Ecto neural progenitor cell (in vitro differentiated cells): ENCODE results near the gene L3MBTL4.

Source experiments
- DNase-seq: peaks from one replicate; pipeline ENCODE4 v3.0.0-alpha.2; 2018; ENCODE audit warnings: low spot score

The L3MBTL4 gene

GRCh38 chr18:6251084-6251483 is 163.6 kb downstream of the L3MBTL4 start:
- no peak for DNase-seq

GRCh38 chr18:6249788-6250187 is 164.9 kb downstream of the L3MBTL4 start:
- no peak for DNase-seq

GRCh38 chr18:6249170-6249569 is 165.5 kb downstream of the L3MBTL4 start:
- no peak for DNase-seq

GRCh38 chr18:6248017-6248416 is 166.7 kb downstream of the L3MBTL4 start:
- DNase-seq, result no peak

GRCh38 chr18:6242004-6242403 is 172.7 kb downstream of the L3MBTL4 start:
- no peak for DNase-seq

- DNase-seq, result no peak
These were observed 175.0 kb downstream of the L3MBTL4 start for GRCh38 chr18:6239716-6240115.

- DNase-seq, result no peak
These were observed 178.5 kb downstream of the L3MBTL4 start for GRCh38 chr18:6236258-6236657.

- DNase-seq, result no peak
These were observed 192.4 kb downstream of the L3MBTL4 start for GRCh38 chr18:6222271-6222670.

- no peak for DNase-seq
These were observed 193.1 kb downstream of the L3MBTL4 start for GRCh38 chr18:6221602-6222014.

- no peak for DNase-seq
These were observed 194.6 kb downstream of the L3MBTL4 start for GRCh38 chr18:6220129-6220528.

GRCh38 chr18:6219116-6219717 is 195.5 kb downstream of the L3MBTL4 start:
- DNase-seq, result peak; percentile 80

GRCh38 chr18:6215888-6216287 is 198.8 kb downstream of the L3MBTL4 start:
- DNase-seq, result no peak

GRCh38 chr18:6211174-6211504 is 203.6 kb downstream of the L3MBTL4 start:
- DNase-seq, result no peak

- no peak for DNase-seq
These were observed 204.2 kb downstream of the L3MBTL4 start for GRCh38 chr18:6210349-6211173.

- no peak for DNase-seq
These were observed 206.8 kb downstream of the L3MBTL4 start for GRCh38 chr18:6207941-6208340.

GRCh38 chr18:6207116-6207515 is 207.6 kb downstream of the L3MBTL4 start:
- no peak for DNase-seq

GRCh38 chr18:6205706-6206105 is 209.0 kb downstream of the L3MBTL4 start:
- DNase-seq, result no peak

- no peak for DNase-seq
These were observed 210.2 kb downstream of the L3MBTL4 start for GRCh38 chr18:6204476-6204875.

GRCh38 chr18:6203791-6204190 is 210.9 kb downstream of the L3MBTL4 start:
- DNase-seq, result no peak

- no peak for DNase-seq
These were observed 211.8 kb downstream of the L3MBTL4 start for GRCh38 chr18:6202861-6203260.

GRCh38 chr18:6200204-6200774 is 214.4 kb downstream of the L3MBTL4 start:
- no peak for DNase-seq

GRCh38 chr18:6199777-6200176 is 214.9 kb downstream of the L3MBTL4 start:
- no peak for DNase-seq

- no peak for DNase-seq
These were observed 216.1 kb downstream of the L3MBTL4 start for GRCh38 chr18:6198585-6198984.
